Activated T-cell treated with anti-CD3 and anti-CD28 coated beads, Interleukin-2, amount 50 U/mL, for 72 hours (primary cell): ENCODE results near the gene GMNC. TPM values are rescaled to one million over a fixed set of nuclear protein-coding genes. Genes with fewer than 3 reads are reported as not detected.
"Not testable (repeated sequence)": the region's sequence is repeated elsewhere in the genome, so short reads cannot be mapped to it uniquely, and the experiment has no call there.

Source experiments
- ATAC-seq, 2 donors: fragments of 150-1000 bp; cut with Tn5 transposase; replicated peaks in 1 of 2; 2 replicates each; pipeline ENCODE4 v1.10.0; 2021; ENCODE audit warnings: moderate library complexity in 2 of 2, mild to moderate bottlenecking in 1 of 2
- DNase-seq, 2 donors: peaks; one replicate each; pipeline ENCODE4 v3.0.0; 2021 to 2022; ENCODE audit warnings: mixed read lengths in 1 of 2
- H3K27ac Mint-ChIP-seq: one replicate; pipeline ENCODE4 v1.8.0; 2022; ENCODE audit warnings: mild to moderate bottlenecking, moderate library complexity, mixed read lengths
- H3K27me3 Mint-ChIP-seq: one replicate; pipeline ENCODE4 v1.8.0; 2022; ENCODE audit warnings: low read depth, mixed read lengths
- H3K36me3 Mint-ChIP-seq, 2 donors: one replicate each; pipeline ENCODE4 v1.8.0; 2022; ENCODE audit warnings: mixed read lengths in 2 of 2, mild to moderate bottlenecking in 1 of 2; ENCODE audit not compliant: insufficient read depth in 2 of 2
- H3K4me1 Mint-ChIP-seq: one replicate; pipeline ENCODE4 v1.8.0; 2022; ENCODE audit warnings: low read depth, mixed read lengths
- H3K4me3 Mint-ChIP-seq, 2 donors: one replicate each; pipeline ENCODE4 v1.8.0; 2022; ENCODE audit warnings: mild to moderate bottlenecking in 2 of 2, mixed read lengths in 2 of 2, moderate library complexity in 2 of 2
- H3K9me3 Mint-ChIP-seq, 2 donors: one replicate each; pipeline ENCODE4 v1.8.0; 2022; ENCODE audit warnings: mixed read lengths in 2 of 2
- total RNA-seq, 2 donors: library from RNA; stranded (reverse); gene quantifications; one replicate each; pipeline ENCODE4 v1.2.3, GENCODE V29; 2022

The GMNC gene, protein sequence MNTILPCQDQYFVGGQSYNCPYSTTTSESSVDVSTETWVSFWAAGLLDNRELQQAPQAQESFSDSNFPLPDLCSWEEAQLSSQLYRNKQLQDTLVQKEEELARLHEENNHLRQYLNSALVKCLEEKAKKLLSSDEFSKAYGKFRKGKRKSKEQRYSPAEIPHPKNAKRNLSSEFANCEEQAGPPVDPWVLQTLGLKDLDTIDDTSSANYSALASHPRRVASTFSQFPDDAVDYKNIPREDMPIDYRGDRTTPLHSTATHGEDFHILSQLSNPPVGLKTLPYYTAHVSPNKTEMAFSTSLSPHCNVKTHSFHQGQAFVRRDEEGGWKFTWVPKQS
- not detected for total RNA-seq

DNA sequence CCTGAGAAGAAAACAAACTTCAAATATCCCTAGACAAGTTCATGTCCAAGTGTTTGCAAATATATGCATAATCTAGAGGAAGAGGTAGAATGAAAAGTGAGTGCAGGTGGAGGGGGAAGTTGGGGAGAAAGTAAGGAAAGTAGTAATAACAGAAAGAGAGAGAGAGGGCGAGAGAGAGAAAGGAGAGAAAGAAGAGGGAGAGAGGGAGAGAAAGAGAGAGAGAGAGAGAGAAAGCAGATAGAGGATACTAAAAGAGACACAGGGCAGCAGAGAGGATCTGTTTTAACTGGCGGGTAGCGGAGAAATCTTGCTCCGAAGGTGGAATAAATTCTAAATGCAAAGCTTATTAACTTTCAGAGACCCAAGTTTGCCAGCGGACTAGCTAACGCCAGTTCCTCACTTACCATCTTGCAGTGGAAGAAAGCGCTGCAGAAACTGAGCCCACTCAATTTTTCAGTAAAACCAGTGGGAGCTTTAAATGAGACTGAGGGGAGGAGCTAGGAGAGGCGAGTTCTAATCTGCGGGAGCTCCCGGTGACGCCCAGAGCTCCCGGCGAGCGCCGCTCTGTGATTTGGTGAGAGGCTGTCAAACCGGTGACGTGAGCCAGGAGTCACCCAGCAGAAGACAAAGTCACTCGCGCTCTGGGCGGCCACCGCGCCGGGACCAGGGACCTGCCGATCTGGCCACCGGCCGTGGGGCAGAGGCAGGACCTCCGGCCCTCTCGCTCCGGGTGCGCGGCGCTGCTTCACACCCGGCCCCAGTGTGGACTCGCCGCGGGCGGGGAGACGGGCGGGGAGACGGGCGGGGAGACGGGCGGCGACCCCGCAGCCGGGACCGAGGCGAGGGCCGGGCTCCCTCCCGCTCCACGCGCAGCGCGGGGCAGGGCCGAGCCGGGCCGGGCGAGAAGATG is at the start of gene GMNC:
GMNC (minus strand) TSS at position 486 of the 910 bp plus-strand sequence; CDS start at position 407, 79 bp downstream.
- Mint-ChIP-seq H3K27ac (no peak within 1 kb of the TSS), H3K4me1 (peaks cover 7% of the 10 kb centered on the region), H3K9me3 (no peaks in the 10 kb centered on the region), H3K27me3 (peaks cover 70% of the 10 kb centered on the region), H3K4me3 (peak within 1 kb of the TSS; percentile 72 to 74), H3K36me3 (no peaks in the 10 kb centered on the region)
- DNase-seq = peak; percentile 48 to 51
- ATAC-seq = peak; percentile 95 to 97

DNA sequence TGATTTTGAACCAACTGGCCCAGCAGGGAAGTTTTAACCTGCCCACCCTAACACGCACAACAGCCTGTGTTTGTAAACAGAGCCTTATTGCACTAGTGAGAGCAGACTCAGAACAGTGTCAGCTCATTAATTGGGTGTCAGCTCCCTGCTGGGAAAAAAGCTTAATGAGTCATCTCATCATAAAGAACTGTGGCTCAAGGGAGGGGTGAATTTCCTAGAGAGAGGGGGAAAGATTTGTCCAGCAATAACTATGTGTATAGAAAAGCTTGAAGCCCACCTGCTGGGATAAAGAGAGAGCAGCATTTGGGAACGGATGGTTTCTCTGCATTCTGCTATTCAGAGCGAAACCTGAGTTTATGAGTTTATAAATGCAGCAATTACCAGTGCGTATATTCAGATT is 48.9 kb upstream of the GMNC start:
- Mint-ChIP-seq H3K9me3 (peaks cover 0 to 2% of the 10 kb centered on the region in 2 donors), H3K27me3 (no peaks in the 10 kb centered on the region), H3K36me3 (no peaks in the 10 kb centered on the region), H3K4me3 (no peak overlapping the region), H3K4me1 (no peaks in the 10 kb centered on the region), H3K27ac (no peak overlapping the region)
- no peak for ATAC-seq
- DNase-seq = no peak

DNA sequence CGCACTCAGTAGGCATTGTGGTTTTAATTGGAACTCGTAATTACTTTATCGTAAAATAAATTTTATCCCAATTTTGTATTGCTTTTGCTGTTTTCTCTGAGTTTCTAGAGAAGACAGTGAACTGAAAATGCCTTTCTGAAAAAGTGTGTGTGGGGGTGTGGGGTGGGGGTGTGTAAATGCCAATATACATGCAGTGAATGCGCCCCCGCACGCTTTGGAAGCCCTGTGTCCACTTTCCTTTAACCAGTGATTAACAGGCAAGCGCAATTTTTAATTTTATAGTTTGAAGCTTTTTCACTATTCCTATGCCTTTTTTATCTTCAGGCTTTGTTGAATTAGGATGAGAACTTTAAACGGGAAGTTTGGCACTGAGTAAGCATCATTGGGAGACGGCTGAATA is 47.4 kb upstream of the GMNC start:
- Mint-ChIP-seq H3K27ac (no peak overlapping the region), H3K4me3 (no peak overlapping the region), H3K27me3 (no peaks in the 10 kb centered on the region), H3K36me3 (peaks cover 0 to 2% of the 10 kb centered on the region in 2 donors), H3K9me3 (peaks cover 2 to 5% of the 10 kb centered on the region in 2 donors), H3K4me1 (no peaks in the 10 kb centered on the region)
- ATAC-seq = no peak
- no peak for DNase-seq

DNA sequence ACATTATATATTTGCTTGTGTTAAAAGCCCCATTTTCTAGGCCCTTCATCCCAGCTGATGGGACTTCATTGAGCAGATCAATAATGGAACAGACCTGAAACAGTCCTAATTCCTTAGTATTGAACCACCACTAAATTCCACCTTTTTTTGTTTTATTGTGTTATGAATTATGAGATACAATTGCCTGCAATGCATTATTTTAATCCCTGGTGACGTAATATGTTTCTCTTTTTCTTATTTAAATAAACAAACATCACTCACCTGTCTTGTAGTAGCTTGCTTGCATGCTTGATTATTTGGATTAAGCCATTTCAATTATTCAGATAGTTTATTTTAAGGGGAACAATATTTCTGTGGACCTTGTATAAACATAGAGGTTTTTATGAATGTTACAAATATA is 40.7 kb upstream of the GMNC start:
- no peak for DNase-seq
- no peak for ATAC-seq
- H3K4me3 Mint-ChIP-seq = no peak overlapping the region
- H3K36me3 Mint-ChIP-seq = peaks cover 0 to 2% of the 10 kb centered on the region in 2 donors
- H3K27me3 Mint-ChIP-seq = no peaks in the 10 kb centered on the region
- H3K4me1 Mint-ChIP-seq = no peaks in the 10 kb centered on the region
- peaks cover 9 to 10% of the 10 kb centered on the region in 2 donors for H3K9me3 Mint-ChIP-seq
- no peak overlapping the region for H3K27ac Mint-ChIP-seq

DNA sequence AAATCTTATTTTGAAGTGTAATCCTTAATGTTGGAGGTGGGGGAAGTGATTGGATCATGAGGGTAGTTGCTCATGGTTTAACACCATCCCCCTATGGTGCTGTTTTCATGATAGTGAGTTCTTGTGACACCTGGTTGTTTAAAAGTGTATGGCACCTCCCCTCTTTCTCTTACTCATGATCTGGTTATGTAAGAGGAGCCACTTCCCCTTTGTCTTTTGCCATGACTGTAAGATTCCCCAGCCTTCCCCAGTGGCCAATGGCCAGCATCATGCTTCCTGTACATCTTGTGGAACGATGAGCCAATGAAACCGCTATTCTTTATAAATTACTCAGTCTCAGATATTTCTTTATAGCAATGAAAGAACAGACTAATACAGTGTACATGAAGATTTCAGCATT is 39.8 kb upstream of the GMNC start:
- H3K4me3 Mint-ChIP-seq = no peak overlapping the region
- ATAC-seq (no peak), DNase-seq (no peak)
- H3K27me3 Mint-ChIP-seq = no peaks in the 10 kb centered on the region
- no peaks in the 10 kb centered on the region for H3K4me1 Mint-ChIP-seq
- no peak overlapping the region for H3K27ac Mint-ChIP-seq
- H3K36me3 Mint-ChIP-seq = peaks cover 0 to 2% of the 10 kb centered on the region in 2 donors
- peaks cover 11% of the 10 kb centered on the region in 2 donors for H3K9me3 Mint-ChIP-seq

DNA sequence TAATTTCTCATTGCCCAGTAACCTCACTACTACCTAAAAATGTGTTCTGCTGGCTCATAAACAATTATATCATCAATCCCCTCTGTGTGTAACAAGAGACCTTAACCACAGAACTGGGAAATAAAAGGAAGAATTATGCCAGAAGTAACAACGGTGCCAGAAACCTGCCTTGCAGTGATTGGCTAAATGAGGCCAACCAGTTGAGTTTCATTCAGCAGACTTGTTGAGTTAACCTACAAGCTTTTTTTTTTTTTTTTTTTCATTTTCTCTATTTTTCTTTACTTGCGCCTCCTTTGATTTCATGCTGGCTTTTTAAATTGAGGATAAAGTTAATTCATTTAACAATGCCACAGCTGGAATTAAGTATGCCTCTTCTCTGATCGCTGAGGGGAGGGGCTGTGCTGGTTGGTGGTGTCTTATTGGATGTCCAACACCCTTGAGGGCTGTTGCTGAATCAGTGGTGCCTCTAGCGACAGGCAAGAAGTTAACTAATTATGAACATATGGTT is 30.0 kb upstream of the GMNC start:
- no peaks in the 10 kb centered on the region for H3K4me1 Mint-ChIP-seq
- no peak overlapping the region for H3K27ac Mint-ChIP-seq
- H3K9me3 Mint-ChIP-seq = peaks cover 5 to 8% of the 10 kb centered on the region in 2 donors
- DNase-seq (no peak), ATAC-seq (no peak)
- H3K4me3 Mint-ChIP-seq = no peak overlapping the region
- no peaks in the 10 kb centered on the region for H3K27me3 Mint-ChIP-seq
- H3K36me3 Mint-ChIP-seq = peaks cover 0 to 2% of the 10 kb centered on the region in 2 donors

DNA sequence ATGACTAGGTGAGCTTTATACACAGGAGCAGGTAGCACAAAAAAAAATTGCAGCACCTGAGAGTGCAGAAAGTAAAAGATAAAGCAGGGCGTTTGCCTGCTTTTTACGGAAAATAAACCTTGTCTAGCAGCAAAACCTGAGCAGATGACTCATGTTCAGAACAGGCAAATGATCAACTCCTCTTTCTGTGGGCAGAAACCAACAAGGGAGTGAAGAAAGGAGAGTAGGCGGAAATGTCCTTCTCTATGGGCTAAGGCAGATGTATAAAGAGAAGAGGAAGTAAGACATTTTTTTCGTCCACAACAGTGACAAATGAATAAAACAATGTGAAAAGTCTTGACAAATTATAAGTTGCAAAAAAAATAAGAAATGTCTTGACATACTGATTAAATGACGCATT is 24.5 kb upstream of the GMNC start:
- Mint-ChIP-seq H3K4me1 (no peaks in the 10 kb centered on the region), H3K27me3 (no peaks in the 10 kb centered on the region), H3K9me3 (no peaks in the 10 kb centered on the region), H3K36me3 (no peaks in the 10 kb centered on the region), H3K27ac (no peak overlapping the region), H3K4me3 (no peak overlapping the region)
- no peak for DNase-seq
- no peak for ATAC-seq

DNA sequence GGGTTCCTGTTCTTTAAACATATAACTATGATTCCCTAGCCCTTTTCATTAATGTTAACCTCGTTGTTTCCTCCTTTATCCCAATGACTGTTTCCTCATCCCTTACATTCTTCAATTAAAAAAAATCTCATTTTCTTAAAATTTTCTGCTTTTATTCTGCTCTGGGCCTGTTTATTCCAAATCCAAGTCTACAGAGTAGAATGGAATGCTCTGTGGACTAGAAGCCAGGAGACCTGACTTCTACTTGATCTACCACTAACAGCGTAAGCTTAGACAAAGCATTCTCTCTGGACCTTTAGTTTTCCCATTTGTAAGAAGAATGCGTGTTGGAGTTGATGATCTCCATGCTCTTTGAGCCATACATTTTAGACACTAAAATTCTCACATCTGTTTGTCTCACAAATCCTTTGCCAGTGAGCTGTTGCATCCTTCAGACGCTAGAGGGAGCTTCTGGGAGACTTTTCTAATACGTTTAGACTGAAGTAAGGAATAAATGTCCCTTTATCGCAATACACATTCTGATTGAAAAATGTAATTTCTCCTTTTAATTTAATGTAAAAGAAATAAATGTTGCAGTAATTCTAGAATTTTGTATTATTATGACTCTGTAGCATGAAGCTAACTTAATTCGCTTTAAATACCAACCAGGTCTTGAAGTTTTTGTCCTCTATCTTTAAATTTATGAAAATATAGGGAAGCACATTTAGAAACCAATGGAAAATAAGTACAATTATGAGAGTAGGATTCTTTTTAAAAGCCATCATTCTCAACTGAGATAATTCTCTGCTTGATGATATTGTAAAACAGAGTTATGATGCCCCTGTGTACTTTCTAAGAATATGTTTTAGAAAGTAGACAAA is 21.7 kb upstream of the GMNC start:
- peak; percentile 30 to 35 for DNase-seq
- no peak for ATAC-seq
- H3K9me3 Mint-ChIP-seq = no peaks in the 10 kb centered on the region
- no peaks in the 10 kb centered on the region for H3K4me1 Mint-ChIP-seq
- no peaks in the 10 kb centered on the region for H3K27me3 Mint-ChIP-seq
- peak overlapping the region; percentile 54 for H3K27ac Mint-ChIP-seq
- no peak overlapping the region for H3K4me3 Mint-ChIP-seq
- H3K36me3 Mint-ChIP-seq = no peaks in the 10 kb centered on the region

DNA sequence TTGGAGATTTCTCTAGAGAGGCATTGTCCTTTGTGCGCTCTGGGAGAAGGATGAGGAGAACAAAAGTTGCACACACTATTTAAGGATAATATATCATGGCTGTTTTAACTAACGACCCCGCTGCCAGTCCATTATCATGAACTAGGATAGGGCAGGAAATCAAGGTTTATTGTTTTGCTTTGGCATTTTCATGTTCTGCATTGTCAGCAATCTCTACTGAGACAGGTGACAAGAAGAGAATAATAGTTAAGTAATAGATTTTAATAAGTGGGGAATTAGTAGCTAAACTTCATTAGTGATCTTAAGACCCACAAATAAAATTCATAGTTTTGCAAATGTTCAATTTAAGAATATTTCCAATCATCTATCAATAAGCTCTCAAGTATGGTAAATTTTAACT is 20.6 kb upstream of the GMNC start:
- H3K4me3 Mint-ChIP-seq = no peak overlapping the region
- no peak overlapping the region for H3K27ac Mint-ChIP-seq
- DNase-seq (no peak), ATAC-seq (no peak)
- H3K4me1 Mint-ChIP-seq = no peaks in the 10 kb centered on the region
- H3K9me3 Mint-ChIP-seq = no peaks in the 10 kb centered on the region
- no peaks in the 10 kb centered on the region for H3K27me3 Mint-ChIP-seq
- no peaks in the 10 kb centered on the region for H3K36me3 Mint-ChIP-seq

DNA sequence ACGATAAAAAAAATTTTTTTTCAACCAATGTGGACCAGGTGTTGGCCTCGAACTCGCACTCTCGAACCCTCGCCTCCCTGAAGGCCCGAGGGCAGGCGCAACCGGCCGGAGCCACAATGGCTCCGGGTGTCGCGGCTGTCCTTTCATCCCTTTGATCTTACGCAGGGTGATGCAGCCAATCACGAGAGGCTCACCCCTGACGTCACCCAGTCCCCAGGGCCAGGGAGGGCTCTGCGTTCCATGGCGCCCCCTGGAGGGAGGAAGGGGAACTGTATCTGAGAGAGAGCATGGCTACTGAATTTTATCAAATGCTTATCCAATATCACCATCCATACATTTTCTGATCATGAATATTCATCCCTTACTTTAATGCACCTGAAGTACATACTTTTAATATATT is 15.4 kb upstream of the GMNC start:
- Mint-ChIP-seq H3K4me1 (no peaks in the 10 kb centered on the region), H3K9me3 (peaks cover 0 to 1% of the 10 kb centered on the region in 2 donors), H3K4me3 (no peak overlapping the region), H3K27ac (no peak overlapping the region), H3K36me3 (no peaks in the 10 kb centered on the region), H3K27me3 (peaks cover 5% of the 10 kb centered on the region)
- DNase-seq (peak; percentile 4 to 7), ATAC-seq (no peak)

DNA sequence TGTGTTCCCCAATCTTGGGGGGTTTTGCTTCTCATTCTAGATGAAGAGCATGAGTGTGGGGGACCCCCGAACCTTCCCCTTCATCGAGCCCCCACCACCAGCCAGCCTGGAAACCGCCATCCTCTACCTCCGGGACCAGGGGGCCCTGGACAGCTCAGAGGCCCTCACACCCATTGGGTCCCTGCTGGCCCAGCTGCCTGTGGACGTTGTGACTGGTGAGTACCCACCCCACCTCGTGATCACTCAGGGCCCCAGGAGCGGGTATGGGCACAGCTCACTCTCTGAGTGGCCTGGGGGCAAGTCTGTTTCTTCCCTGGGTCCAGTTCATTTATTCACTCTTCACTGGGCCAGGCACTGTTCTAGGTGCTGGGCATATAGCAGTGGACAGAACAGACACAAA is 13.9 kb upstream of the GMNC start:
- ATAC-seq, H3K27ac Mint-ChIP-seq, H3K4me1 Mint-ChIP-seq, H3K9me3 Mint-ChIP-seq, DNase-seq, H3K4me3 Mint-ChIP-seq, H3K36me3 Mint-ChIP-seq, H3K27me3 Mint-ChIP-seq: not testable (repeated sequence)

DNA sequence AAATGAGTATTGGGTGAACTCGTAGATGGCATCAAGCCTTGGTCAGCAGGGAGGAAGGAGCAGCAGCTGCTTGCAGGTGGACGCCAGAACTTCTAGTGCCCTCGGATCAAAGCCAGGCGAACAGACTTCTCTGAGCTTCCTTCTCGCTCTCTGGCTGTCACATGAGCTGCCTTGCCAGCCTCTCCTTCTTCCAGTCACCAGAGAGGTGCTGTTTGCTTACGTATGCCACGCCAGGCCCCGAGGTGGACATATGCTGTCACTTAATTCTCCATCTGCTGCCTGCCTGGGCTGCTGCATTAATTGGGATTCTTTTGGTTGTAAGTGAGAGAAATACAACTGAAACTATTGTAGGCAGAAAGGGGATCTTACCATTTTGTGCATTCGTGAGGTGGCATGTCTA is 12.6 kb upstream of the GMNC start:
- not testable (repeated sequence) for H3K4me3 Mint-ChIP-seq, H3K4me1 Mint-ChIP-seq, H3K27ac Mint-ChIP-seq, H3K9me3 Mint-ChIP-seq, H3K36me3 Mint-ChIP-seq, ATAC-seq, H3K27me3 Mint-ChIP-seq, DNase-seq
